SK-N-SH (cell line): ENCODE measurements around the gene SASH1.
"Not testable (repeated sequence)": the region's sequence is repeated elsewhere in the genome, so short reads cannot be mapped to it uniquely, and the experiment has no call there.

Experiments used
- CTCF ChIP-seq: fragments of 200-600 bp; sonication (generic); IDR thresholded peaks from 2 replicates; pipeline ENCODE4 v1.6.1; 2017; ENCODE audit warnings: antibody characterized with exemption, mild to moderate bottlenecking, moderate library complexity
- EP300 ChIP-seq, 2 experiments: IDR thresholded peaks; 2 replicates each; pipeline versions ENCODE4 v1.4.0 to v1.6.1; 2012; ENCODE audit warnings: borderline replicate concordance in 1 of 2, low read depth in 1 of 2, low read length in 1 of 2
- GABPA ChIP-seq: IDR thresholded peaks from 2 replicates; pipeline ENCODE4 v1.4.0; 2012; ENCODE audit warnings: low read depth, mild to moderate bottlenecking
- POLR2AphosphoS5 ChIP-seq: IDR thresholded peaks from 2 replicates; pipeline ENCODE4 v1.6.1; 2012; ENCODE audit warnings: low read depth, low read length
- RAD21 ChIP-seq: IDR thresholded peaks from 2 replicates; pipeline ENCODE4 v1.6.1; 2012; ENCODE audit warnings: mild to moderate bottlenecking, low read length
- REST ChIP-seq: IDR thresholded peaks from 2 replicates; pipeline ENCODE4 v1.6.1; 2012; ENCODE audit warnings: mild to moderate bottlenecking, low read depth, low read length, moderate library complexity
- RXRA ChIP-seq: IDR thresholded peaks from 2 replicates; pipeline ENCODE4 v1.4.0; 2012; ENCODE audit warnings: low read depth, mild to moderate bottlenecking, borderline replicate concordance
- SIN3A ChIP-seq: IDR thresholded peaks from 2 replicates; pipeline ENCODE4 v1.6.1; 2012; ENCODE audit warnings: low read depth, mild to moderate bottlenecking, low read length, moderate library complexity, borderline replicate concordance
- TAF1 ChIP-seq: IDR thresholded peaks from 2 replicates; pipeline ENCODE4 v1.6.1; 2012; ENCODE audit warnings: low read depth, mild to moderate bottlenecking, low read length, moderate library complexity, borderline replicate concordance

- TF ChIP-seq CTCF; POLR2AphosphoS5; REST; RXRA; GABPA; RAD21; EP300 (IDR thresholded peaks at IDR 0.05; ENCODE audit: borderline replicate concordance in 1 of 2, low read depth in 1 of 2, low read length in 1 of 2); TAF1; SIN3A: not testable (repeated sequence)
These were observed 243.0 kb downstream of the SASH1 start for GRCh38 chr6:148585641-148586040.
